H1 (cell line): ENCODE data around the gene SCGB1A1.

Experiments used
- ATF2 ChIP-seq: IDR thresholded peaks from 2 replicates; pipeline ENCODE4 v1.6.1; 2012; ENCODE audit warnings: low read length, inconsistent platforms
- ATF3 ChIP-seq: IDR thresholded peaks from 2 replicates; pipeline ENCODE4 v1.6.1; 2011; ENCODE audit warnings: low read depth, mild to moderate bottlenecking, low read length; ENCODE audit not compliant: insufficient read depth
- CREB1 ChIP-seq: IDR thresholded peaks from 2 replicates; pipeline ENCODE4 v1.6.1; 2012; ENCODE audit warnings: inconsistent platforms
- CTCF ChIP-seq, 3 experiments: IDR thresholded peaks; 1 replicate in 2 of 3; 2 replicates in 1 of 3; pipeline versions ENCODE4 v1.5.1 to v1.6.1; 2011; ENCODE audit warnings: low read length in 3 of 3, mild to moderate bottlenecking in 3 of 3, inconsistent platforms in 2 of 3, low read depth in 1 of 3, moderate library complexity in 1 of 3; ENCODE audit not compliant: insufficient read depth in 1 of 3; ENCODE audit errors: control extremely low read depth in 1 of 3
- GABPA ChIP-seq: IDR thresholded peaks from 2 replicates; pipeline ENCODE4 v1.6.1; 2011; ENCODE audit warnings: mild to moderate bottlenecking, low read length, moderate library complexity, borderline replicate concordance; ENCODE audit not compliant: insufficient read depth
- POLR2AphosphoS5 ChIP-seq: IDR thresholded peaks from 2 replicates; pipeline ENCODE4 v1.6.1; 2011; ENCODE audit warnings: low read depth, low read length
- RXRA ChIP-seq: IDR thresholded peaks from 2 replicates; pipeline ENCODE4 v1.6.1; 2011; ENCODE audit warnings: low read depth, mild to moderate bottlenecking, low read length, moderate library complexity; ENCODE audit not compliant: insufficient read depth
- SUZ12 ChIP-seq: fragments of 200-600 bp; sonication (generic); IDR thresholded peaks from 2 replicates; pipeline ENCODE4 v1.6.1; 2012; ENCODE audit warnings: mild to moderate bottlenecking, inconsistent platforms, low read length, moderate library complexity, mixed read lengths

- no peak for TF ChIP-seq ATF3
- TF ChIP-seq CTCF (IDR thresholded peaks at IDR 0.05; ENCODE audit: control extremely low read depth in 1 of 3, insufficient read depth in 1 of 3, low read depth in 1 of 3, low read length in 3 of 3): no peak
- no peak for TF ChIP-seq RXRA
- TF ChIP-seq SUZ12: no peak
- TF ChIP-seq GABPA: no peak
- no peak for TF ChIP-seq POLR2AphosphoS5
- TF ChIP-seq ATF2: no peak
- TF ChIP-seq CREB1: no peak
Observed at GRCh38 chr11:62468577-62468976, 49.7 kb downstream of the SCGB1A1 start.
